GM12801 (cell line): ENCODE results near the gene DCAF6.

Experiments
- TF ChIP-seq, protein P1 (sequence below): IDR thresholded peaks from one replicate; pipeline ENCODE4 v1.5.1; 2011; ENCODE audit warnings: control low read depth; ENCODE audit not compliant: insufficient read length; ENCODE audit errors: extremely low read depth

DCAF6 gene

DNA sequence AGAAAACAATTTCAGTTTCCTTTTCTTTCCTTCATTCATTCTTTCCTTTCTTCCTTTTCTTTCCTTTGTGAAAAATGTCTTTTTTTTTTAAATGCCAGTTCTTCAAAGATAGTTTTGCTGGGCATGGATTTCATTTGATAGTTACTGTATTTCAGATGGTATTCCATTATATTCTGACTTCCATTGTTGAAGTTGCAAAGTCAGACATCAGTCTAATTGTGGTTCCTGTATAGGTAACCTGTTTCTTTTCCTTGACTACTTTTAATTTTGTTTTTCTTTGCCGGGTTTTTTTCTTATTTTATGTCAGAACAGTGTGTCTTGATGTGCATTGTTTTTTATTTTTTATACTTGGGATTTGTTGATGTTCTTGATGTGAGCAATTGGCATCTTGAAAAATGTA lies 40.8 kb downstream of the DCAF6 start:
- TF ChIP-seq, protein P1, sequence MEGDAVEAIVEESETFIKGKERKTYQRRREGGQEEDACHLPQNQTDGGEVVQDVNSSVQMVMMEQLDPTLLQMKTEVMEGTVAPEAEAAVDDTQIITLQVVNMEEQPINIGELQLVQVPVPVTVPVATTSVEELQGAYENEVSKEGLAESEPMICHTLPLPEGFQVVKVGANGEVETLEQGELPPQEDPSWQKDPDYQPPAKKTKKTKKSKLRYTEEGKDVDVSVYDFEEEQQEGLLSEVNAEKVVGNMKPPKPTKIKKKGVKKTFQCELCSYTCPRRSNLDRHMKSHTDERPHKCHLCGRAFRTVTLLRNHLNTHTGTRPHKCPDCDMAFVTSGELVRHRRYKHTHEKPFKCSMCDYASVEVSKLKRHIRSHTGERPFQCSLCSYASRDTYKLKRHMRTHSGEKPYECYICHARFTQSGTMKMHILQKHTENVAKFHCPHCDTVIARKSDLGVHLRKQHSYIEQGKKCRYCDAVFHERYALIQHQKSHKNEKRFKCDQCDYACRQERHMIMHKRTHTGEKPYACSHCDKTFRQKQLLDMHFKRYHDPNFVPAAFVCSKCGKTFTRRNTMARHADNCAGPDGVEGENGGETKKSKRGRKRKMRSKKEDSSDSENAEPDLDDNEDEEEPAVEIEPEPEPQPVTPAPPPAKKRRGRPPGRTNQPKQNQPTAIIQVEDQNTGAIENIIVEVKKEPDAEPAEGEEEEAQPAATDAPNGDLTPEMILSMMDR: no peak

- TF ChIP-seq, protein P1: no peak
Measured at GRCh38 chr1:167981933-167982332, 45.5 kb downstream of the DCAF6 start.

DNA sequence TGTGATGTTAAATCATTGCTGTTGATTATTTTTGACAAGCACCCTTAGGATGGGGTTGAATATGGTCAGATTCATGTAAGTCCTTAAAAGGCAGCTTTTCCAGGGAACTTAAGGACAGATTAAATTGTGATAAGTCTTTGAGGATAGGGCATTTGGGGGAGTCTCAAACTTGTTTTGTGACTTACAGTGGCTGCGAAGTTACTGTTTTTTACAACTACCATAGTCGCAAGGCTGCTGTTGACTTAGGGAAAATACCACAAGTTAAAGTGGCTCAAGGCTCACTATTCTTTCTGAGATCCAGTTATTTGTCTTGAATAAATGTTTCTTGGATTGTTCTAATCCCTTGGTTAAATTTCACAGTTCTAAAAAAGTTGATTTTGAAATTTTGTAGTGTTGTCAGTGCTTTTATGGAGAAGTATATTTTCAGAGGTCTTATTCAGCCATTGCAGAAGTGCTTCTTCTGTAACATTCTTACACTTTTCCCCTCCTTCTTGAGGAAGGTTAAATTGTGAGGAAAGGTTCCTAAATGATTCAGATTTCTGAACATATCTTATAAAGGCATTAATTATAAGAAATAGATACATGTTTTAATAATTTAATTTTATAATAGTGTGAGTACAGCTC lies 47.4 kb downstream of the DCAF6 start:
- TF ChIP-seq, protein P1: no peak

DNA sequence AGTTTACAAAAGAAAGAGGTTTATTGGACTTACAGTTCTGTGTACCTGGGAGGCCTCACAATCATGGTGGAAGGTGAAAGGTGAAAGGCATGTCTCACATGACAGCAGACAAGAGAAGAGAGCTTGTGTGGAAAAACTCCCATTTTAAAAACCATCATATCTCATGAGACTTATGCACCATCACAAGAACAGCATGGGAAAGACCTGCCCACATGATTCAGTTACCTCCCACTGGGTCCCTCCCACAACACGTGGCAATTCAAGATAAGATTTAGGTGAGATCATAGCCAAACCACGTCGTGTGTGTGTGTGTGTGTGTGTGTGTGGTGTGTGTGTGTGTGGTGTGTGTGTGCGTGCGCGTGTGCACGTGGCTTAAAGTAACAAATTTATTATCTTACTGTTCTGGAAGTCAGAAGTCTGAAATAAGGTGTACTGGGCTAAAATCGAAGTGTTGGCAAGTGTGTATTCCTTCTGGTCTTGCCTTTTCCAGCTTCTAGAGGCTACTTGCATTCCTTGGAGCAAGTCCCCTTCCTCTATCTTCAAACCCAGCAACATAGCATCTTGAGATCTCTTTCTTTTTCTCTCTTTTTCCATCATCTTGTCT lies 48.5 kb downstream of the DCAF6 start:
- TF ChIP-seq, protein P1: no peak

DNA sequence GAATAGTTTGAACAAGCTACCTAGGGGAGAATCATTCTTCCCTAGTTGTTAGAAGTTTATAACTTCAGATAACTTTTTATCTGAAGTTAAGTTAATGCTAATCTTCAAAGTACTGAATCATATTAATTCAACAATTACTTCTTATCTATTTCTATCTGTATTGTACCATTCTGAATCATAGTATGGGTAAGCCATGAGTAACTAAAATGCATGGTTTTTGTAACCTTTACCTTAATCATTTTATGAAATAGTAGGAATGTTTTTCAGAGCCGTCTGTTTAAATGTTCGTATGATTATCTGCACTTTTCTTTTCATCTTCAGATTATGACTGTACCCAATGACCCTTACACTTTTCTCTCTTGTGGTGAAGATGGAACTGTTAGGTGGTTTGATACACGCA lies 50.7 kb downstream of the DCAF6 start:
- TF ChIP-seq, protein P1: no peak

- TF ChIP-seq, protein P1: no peak
Measured at GRCh38 chr1:167991546-167991945, 55.1 kb downstream of the DCAF6 start.

- TF ChIP-seq, protein P1: no peak
Measured at GRCh38 chr1:167993720-167994119, 57.2 kb downstream of the DCAF6 start.
